GM12875 (cell line): ENCODE results near the gene USP49.

ENCODE experiments used
- H3K4me3 ChIP-seq: one replicate; pipeline ENCODE4 v1.5.1; 2011; ENCODE audit warnings: low read depth, low read length, control low read depth
- TF ChIP-seq, protein P1 (sequence below): IDR thresholded peaks from 2 replicates; pipeline ENCODE4 v1.5.1; 2011; ENCODE audit warnings: low read depth, mild to moderate bottlenecking, control low read depth, inconsistent platforms, low read length, moderate library complexity, borderline replicate concordance; ENCODE audit not compliant: insufficient read depth

Gene USP49

DNA sequence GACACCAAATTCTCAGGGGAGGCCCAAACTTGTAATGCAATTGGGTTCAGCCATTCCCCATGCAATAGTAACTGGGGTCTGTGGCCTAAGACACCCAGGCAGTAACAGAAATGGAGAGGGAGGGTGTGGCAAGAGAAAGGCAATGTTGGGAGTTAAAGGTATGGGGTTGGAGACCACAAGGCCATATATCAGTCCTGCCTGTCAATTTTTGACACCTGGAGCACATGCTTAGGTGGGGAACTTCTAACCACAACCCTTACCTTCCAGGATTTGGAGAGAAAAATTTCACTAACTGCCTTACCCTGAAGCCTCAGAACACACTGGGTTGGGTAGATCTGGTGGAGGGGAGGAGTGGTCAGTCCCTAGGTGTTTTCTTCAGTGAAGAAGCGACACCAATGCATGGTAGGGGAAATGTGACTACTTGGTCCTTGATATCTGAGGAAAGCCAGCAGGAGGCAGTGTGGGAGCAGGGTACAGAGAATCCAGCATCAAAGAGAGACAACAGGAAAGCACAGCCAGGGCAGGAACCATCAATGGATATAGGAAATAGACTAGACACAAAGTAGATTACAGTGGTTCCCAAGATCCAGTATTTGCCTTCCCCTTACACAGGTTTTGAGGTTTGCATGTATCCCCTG, 6.8 kb upstream of the USP49 start:
- TF ChIP-seq, protein P1, sequence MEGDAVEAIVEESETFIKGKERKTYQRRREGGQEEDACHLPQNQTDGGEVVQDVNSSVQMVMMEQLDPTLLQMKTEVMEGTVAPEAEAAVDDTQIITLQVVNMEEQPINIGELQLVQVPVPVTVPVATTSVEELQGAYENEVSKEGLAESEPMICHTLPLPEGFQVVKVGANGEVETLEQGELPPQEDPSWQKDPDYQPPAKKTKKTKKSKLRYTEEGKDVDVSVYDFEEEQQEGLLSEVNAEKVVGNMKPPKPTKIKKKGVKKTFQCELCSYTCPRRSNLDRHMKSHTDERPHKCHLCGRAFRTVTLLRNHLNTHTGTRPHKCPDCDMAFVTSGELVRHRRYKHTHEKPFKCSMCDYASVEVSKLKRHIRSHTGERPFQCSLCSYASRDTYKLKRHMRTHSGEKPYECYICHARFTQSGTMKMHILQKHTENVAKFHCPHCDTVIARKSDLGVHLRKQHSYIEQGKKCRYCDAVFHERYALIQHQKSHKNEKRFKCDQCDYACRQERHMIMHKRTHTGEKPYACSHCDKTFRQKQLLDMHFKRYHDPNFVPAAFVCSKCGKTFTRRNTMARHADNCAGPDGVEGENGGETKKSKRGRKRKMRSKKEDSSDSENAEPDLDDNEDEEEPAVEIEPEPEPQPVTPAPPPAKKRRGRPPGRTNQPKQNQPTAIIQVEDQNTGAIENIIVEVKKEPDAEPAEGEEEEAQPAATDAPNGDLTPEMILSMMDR, result peak; percentile 56
- no peak overlapping the region for H3K4me3 ChIP-seq

DNA sequence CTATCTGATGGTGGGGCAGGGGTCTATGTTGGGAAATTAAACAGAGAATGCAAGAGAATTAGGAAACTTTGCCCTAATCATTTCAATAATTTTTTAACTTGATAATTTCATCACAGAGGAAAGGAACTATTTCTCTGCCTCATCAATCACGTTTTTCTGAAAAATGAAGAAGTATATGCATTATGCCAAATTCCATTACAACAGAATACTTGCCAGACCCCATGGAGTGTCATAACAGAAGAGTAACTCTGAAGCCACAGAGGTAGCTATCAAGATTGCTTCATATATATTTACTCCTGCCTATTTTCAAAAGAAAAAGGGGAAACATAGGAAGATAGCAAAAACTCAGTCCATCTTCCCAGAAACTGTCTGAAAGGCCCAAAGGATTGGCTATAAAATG, 5.7 kb upstream of the USP49 start:
- no peak overlapping the region for H3K4me3 ChIP-seq

DNA sequence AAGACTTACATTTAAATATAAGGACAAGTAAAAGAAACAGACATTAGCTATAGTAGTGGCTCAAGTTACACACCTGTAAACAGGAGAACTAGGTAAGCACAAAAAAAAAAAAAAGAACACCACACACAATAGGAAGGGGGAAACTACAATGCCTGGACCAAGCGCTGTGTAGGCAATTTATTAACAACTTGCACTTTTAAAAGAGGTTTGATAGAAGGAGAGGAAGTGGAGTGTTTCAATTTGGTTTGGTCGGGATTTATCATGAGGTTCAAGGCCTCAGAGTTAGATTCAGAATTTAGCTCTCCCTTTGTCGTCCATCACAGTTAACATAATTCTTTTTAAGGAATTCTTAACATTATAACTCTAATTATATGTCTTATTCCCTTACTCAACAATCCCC, 1.1 kb upstream of the USP49 start:
- no peak overlapping the region for H3K4me3 ChIP-seq
- TF ChIP-seq, protein P1, result no peak

More for the DNA sequence above, 5.7 kb upstream of the USP49 start:
- TF ChIP-seq, protein P1, result no peak

DNA sequence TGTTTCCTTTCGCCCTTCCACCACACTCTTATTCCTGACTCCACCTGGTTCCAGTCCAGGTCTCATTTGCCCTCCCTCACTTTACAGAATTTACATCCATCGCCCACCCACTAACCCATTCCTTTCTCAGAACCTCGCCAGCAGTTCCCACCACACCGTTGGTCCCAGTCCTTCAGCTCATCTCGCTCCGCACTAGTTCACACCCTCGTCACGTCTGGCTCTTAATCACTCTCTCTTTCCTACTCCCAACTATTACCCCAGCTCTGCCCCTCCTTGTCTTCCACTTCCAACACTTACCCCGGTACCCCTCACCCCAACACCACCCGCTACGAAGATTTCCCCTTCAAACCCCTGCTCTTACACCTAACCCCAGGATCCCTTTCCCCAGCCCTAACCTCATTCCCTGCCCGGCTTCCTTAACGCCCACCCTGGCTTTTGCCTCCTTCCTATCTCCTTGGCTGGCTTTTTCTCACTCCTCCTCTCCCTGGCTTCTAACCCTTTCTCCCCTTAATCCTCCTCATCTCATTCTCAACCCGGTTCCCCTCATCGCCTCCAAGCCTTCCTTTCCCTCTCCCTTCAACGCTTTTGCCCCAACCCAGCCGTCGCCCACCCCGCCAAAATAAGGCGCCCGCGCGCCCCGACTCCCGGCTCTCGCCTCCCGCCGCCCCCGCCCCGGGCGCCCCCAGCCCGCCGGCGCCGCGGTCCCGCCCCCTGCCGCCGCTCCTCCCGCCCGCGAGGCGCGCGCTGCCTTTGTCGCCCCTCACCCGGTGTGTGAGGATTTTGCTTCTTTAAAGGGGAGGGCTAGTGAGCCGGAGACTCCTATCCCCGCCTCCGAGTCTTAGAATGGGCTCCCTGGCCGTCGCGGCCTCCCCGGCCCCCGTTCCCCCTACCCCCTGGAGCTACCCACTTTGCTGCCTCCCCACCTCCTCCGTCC, 542 bp downstream of the USP49 start:
- H3K4me3 ChIP-seq, result peak overlapping the region; percentile 61
- TF ChIP-seq, protein P1, result no peak

DNA sequence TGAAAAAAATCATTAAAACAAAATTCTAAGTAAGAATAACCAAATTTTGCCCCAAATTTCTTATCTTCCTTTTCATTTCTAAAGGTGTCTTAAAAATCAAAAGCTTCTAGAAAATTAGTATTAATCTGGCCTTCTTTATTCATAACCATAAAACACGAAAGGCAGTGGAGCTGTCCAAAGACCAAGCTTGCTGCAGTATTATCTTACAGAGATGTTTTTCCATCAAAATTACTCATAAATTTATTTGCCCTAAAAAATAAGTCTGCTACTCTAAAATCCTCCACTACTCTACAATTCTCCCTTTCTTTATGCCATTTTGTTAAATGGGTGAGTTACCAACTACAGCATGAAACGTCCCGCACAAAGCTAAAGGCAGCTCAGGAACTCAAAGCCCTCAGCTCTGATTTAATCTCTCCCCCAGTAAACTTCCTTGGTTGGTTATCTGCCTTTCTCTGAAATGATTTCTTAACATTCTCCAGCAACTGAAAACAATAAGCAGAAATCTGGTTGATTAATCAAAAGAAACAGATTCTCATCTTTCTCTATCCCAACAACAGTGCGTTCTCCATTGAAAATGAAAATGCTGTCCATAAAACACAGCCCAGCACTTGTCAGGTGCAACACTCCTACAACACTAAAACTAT, 2.1 kb downstream of the USP49 start:
- TF ChIP-seq, protein P1, result no peak
- H3K4me3 ChIP-seq, result no peak overlapping the region

DNA sequence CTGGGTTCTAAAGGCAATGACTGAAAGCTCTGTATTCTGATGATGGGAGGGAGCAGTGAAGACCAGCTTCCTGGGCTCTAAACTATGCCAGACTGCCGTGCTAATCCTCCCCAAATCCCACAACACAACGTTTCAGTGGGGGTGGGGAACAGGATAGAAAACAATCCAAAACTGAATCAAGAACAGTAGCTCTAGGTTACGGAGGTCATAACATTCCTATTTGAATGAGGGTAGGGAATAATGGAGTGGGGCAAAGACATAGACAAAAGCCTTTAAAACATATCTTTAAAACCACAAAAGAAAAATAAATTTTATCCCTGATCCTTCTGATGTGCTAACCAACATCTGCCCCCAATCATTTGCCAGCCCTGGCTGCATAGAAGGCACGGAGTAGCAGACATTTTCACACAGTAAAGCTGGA, 7.8 kb downstream of the USP49 start:
- no peak overlapping the region for H3K4me3 ChIP-seq
- TF ChIP-seq, protein P1, result no peak

DNA sequence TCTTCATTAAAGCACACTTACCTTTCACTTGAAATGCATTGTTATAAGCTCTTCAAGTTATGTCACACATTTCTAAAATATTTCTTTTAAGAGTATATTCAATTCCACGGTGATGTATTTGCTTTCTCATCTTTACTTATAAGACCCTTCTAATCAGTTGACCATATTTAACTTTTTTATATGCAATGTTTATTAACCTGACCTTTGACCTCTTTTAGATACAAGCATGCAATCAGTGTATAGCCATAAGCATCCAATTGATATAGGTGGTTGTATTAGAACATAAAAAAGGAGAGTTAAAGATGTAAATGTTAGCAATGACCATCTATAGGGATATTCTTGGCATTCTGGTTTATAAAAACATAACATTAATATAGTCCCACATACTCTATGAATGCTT, 9.2 kb downstream of the USP49 start:
- H3K4me3 ChIP-seq, result no peak overlapping the region
- TF ChIP-seq, protein P1, result no peak
